ENCODE measurements around the gene RARS1.

GRCh38 chr5:168527756-168528295 is 41.6 kb downstream of the RARS1 start:
- TF ChIP-seq IRF2 (CRISPR knock-in tag; IDR thresholded peaks at IDR 0.05; ENCODE audit: borderline replicate concordance, low read depth) (no peak), MAX (CRISPR knock-in tag; IDR thresholded peaks at IDR 0.05) (no peak), SP1 (CRISPR knock-in tag; conservative IDR thresholded peaks at IDR 0.05) (no peak), RORB (CRISPR knock-in tag; IDR thresholded peaks at IDR 0.05) (no peak), CREM (CRISPR knock-in tag; IDR thresholded peaks at IDR 0.05) (no peak), ZNF121 (CRISPR knock-in tag; IDR thresholded peaks at IDR 0.05) (no peak), ETV6 (CRISPR knock-in tag; IDR thresholded peaks at IDR 0.05) (no peak), SMAD3 (CRISPR knock-in tag; IDR thresholded peaks at IDR 0.05; ENCODE audit: borderline replicate concordance) (no peak), JUN (CRISPR knock-in tag; IDR thresholded peaks at IDR 0.05) (no peak), FOXP1 (CRISPR knock-in tag; IDR thresholded peaks at IDR 0.05; ENCODE audit: borderline replicate concordance) (no peak)
- TF ChIP-seq, protein P1, sequence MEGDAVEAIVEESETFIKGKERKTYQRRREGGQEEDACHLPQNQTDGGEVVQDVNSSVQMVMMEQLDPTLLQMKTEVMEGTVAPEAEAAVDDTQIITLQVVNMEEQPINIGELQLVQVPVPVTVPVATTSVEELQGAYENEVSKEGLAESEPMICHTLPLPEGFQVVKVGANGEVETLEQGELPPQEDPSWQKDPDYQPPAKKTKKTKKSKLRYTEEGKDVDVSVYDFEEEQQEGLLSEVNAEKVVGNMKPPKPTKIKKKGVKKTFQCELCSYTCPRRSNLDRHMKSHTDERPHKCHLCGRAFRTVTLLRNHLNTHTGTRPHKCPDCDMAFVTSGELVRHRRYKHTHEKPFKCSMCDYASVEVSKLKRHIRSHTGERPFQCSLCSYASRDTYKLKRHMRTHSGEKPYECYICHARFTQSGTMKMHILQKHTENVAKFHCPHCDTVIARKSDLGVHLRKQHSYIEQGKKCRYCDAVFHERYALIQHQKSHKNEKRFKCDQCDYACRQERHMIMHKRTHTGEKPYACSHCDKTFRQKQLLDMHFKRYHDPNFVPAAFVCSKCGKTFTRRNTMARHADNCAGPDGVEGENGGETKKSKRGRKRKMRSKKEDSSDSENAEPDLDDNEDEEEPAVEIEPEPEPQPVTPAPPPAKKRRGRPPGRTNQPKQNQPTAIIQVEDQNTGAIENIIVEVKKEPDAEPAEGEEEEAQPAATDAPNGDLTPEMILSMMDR (IDR thresholded peaks at IDR 0.05): no peak
- TF ChIP-seq, protein P2, sequence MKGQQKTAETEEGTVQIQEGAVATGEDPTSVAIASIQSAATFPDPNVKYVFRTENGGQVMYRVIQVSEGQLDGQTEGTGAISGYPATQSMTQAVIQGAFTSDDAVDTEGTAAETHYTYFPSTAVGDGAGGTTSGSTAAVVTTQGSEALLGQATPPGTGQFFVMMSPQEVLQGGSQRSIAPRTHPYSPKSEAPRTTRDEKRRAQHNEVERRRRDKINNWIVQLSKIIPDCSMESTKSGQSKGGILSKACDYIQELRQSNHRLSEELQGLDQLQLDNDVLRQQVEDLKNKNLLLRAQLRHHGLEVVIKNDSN (CRISPR knock-in tag; IDR thresholded peaks at IDR 0.05): no peak
